ENCODE results near the gene BAIAP2. TPM values are rescaled to one million over a fixed set of nuclear protein-coding genes. Genes with fewer than 3 reads are reported as not detected.

Gene BAIAP2
- total and polyA plus RNA-seq, 3 experiments from 2014 or later, result 5.3 to 8.8 (median 6.6) TPM

- CTCF ChIA-PET, result interaction anchor here (1.1 kb wide), 1 partner anchor 15 kb away, joined by 4 read pairs; no protein-coding TSS in a partner anchor
- Mint-ChIP-seq H3K27me3 (peaks cover 27 to 28% of the 10 kb centered on the region in 2 donors), H3K27ac (peak overlapping the region in 1 of 8 donors; percentile 11), H3K4me1 (peaks cover 12 to 24% (median 19%) of the 10 kb centered on the region in 3 donors), H3K36me3 (peaks cover 0 to 10% (median 0%) of the 10 kb centered on the region in 3 donors), H3K4me3 (peak overlapping the region in 3 of 7 donors; percentile 6 to 54 (median 32)), H3K9me3 (peaks cover 0 to 4% (median 0%) of the 10 kb centered on the region in 5 donors)
- POLR2A ChIA-PET, result interaction anchor here (1.0 kb wide), 1 partner anchor 30 kb away, joined by 3 read pairs; no protein-coding TSS in a partner anchor
- Histone ChIP-seq H3K27ac (ENCODE audit: low read depth, low read length) (no peak overlapping the region), H3K9me3 (ENCODE audit: low read length) (no peaks in the 10 kb centered on the region), H3K36me3 (ENCODE audit: insufficient read depth, low read length) (peaks cover under 1% of the 10 kb centered on the region), H3K4me1 (ENCODE audit: insufficient read depth, low read length) (peaks cover 12% of the 10 kb centered on the region), H3K27me3 (ENCODE audit: insufficient read depth, low read length, poor library complexity, severe bottlenecking) (peaks cover 10% of the 10 kb centered on the region), H3K4me3 (ENCODE audit: low read length) (no peak overlapping the region)
- no peak for DNase-seq
Observed at GRCh38 chr17:81003711-81004475, 31.1 kb upstream of the BAIAP2 start.

- POLR2A ChIA-PET, result no interaction called here
- H3K9me3 Mint-ChIP-seq, result peaks cover 3 to 14% (median 8%) of the 10 kb centered on the region in 5 donors
- Histone ChIP-seq H3K9me3 (ENCODE audit: low read length) (peaks cover 4% of the 10 kb centered on the region), H3K27me3 (ENCODE audit: insufficient read depth, low read length, poor library complexity, severe bottlenecking) (peaks cover 10% of the 10 kb centered on the region), H3K36me3 (ENCODE audit: insufficient read depth, low read length) (no peaks in the 10 kb centered on the region), H3K4me3 (ENCODE audit: low read length) (no peak overlapping the region), H3K27ac (ENCODE audit: low read depth, low read length) (no peak overlapping the region), H3K4me1 (ENCODE audit: insufficient read depth, low read length) (peaks cover 12% of the 10 kb centered on the region)
- H3K36me3 Mint-ChIP-seq, result peaks cover 0 to 9% (median 1%) of the 10 kb centered on the region in 3 donors
- peaks cover 11 to 21% (median 19%) of the 10 kb centered on the region in 3 donors for H3K4me1 Mint-ChIP-seq
- peaks cover 28 to 33% of the 10 kb centered on the region in 2 donors for H3K27me3 Mint-ChIP-seq
- H3K4me3 Mint-ChIP-seq, result peak overlapping the region in 1 of 7 donors; percentile 23
- no peak for DNase-seq
- CTCF ChIA-PET, result interaction anchor here (1.0 to 1.5 kb wide), 2 partner anchors 17 to 95 kb away, joined by 3 read pairs; no protein-coding TSS in a partner anchor
- H3K27ac Mint-ChIP-seq, result no peak overlapping the region
Observed at GRCh38 chr17:81006891-81007290, 28.1 kb upstream of the BAIAP2 start.

GRCh38 chr17:81008140-81008539 lies 26.8 kb upstream of the BAIAP2 start:
- peaks cover 27 to 33% of the 10 kb centered on the region in 2 donors for H3K27me3 Mint-ChIP-seq
- H3K4me1 Mint-ChIP-seq, result peaks cover 7 to 13% (median 13%) of the 10 kb centered on the region in 3 donors
- Histone ChIP-seq H3K36me3 (ENCODE audit: insufficient read depth, low read length) (no peaks in the 10 kb centered on the region), H3K4me1 (ENCODE audit: insufficient read depth, low read length) (peaks cover 12% of the 10 kb centered on the region), H3K27me3 (ENCODE audit: insufficient read depth, low read length, poor library complexity, severe bottlenecking) (peaks cover 10% of the 10 kb centered on the region), H3K4me3 (ENCODE audit: low read length) (no peak overlapping the region), H3K9me3 (ENCODE audit: low read length) (peaks cover 4% of the 10 kb centered on the region), H3K27ac (ENCODE audit: low read depth, low read length) (no peak overlapping the region)
- peak overlapping the region in 1 of 8 donors; percentile 38 for H3K27ac Mint-ChIP-seq
- ChIA-PET CTCF (no interaction called here), POLR2A (interaction anchor here (0.5 kb wide), 1 partner anchor 12 kb away, joined by 5 read pairs; no protein-coding TSS in a partner anchor)
- H3K4me3 Mint-ChIP-seq, result no peak overlapping the region
- no peak for DNase-seq
- H3K9me3 Mint-ChIP-seq, result peaks cover 3 to 16% (median 8%) of the 10 kb centered on the region in 5 donors
- peaks cover 1 to 11% (median 1%) of the 10 kb centered on the region in 3 donors for H3K36me3 Mint-ChIP-seq

GRCh38 chr17:81009136-81009535 lies 25.8 kb upstream of the BAIAP2 start:
- H3K9me3 Mint-ChIP-seq, result peaks cover 3 to 16% (median 8%) of the 10 kb centered on the region in 5 donors
- H3K4me1 Mint-ChIP-seq, result peaks cover 5 to 7% (median 7%) of the 10 kb centered on the region in 3 donors
- no peaks in the 10 kb centered on the region for H3K36me3 ChIP-seq (ENCODE audit: insufficient read depth, low read length)
- H3K27ac Mint-ChIP-seq, result no peak overlapping the region
- H3K4me1 ChIP-seq (ENCODE audit: insufficient read depth, low read length), result peaks cover 8% of the 10 kb centered on the region
- no peak overlapping the region for H3K4me3 Mint-ChIP-seq
- H3K36me3 Mint-ChIP-seq, result peaks cover 1 to 15% (median 1%) of the 10 kb centered on the region in 3 donors
- POLR2A ChIA-PET, result no interaction called here
- no peak overlapping the region for H3K4me3 ChIP-seq (ENCODE audit: low read length)
- peaks cover 10% of the 10 kb centered on the region for H3K27me3 ChIP-seq (ENCODE audit: insufficient read depth, low read length, poor library complexity, severe bottlenecking)
- H3K27ac ChIP-seq (ENCODE audit: low read depth, low read length), result no peak overlapping the region
- peaks cover 4% of the 10 kb centered on the region for H3K9me3 ChIP-seq (ENCODE audit: low read length)
- H3K27me3 Mint-ChIP-seq, result peaks cover 21 to 29% of the 10 kb centered on the region in 2 donors
- CTCF ChIA-PET, result no interaction called here
- no peak for DNase-seq

- ChIA-PET CTCF (interaction anchor here (1.9 kb wide), 1 partner anchor 13 kb away, joined by 8 read pairs; no protein-coding TSS in a partner anchor), POLR2A (no interaction called here)
Observed at GRCh38 chr17:81010935-81011334, 24.0 kb upstream of the BAIAP2 start.

GRCh38 chr17:81011951-81012350 lies 23.0 kb upstream of the BAIAP2 start:
- no peaks in the 10 kb centered on the region for H3K27me3 ChIP-seq (ENCODE audit: insufficient read depth, low read length, poor library complexity, severe bottlenecking)
- ChIA-PET POLR2A (no interaction called here), CTCF (interaction anchor here (0.6 to 1.8 kb wide), 2 partner anchors 12 to 1950 kb away, joined by 3 to 4 read pairs; no protein-coding TSS in a partner anchor)
- Mint-ChIP-seq H3K4me3 (no peak overlapping the region), H3K36me3 (peaks cover 1 to 15% (median 4%) of the 10 kb centered on the region in 3 donors), H3K27me3 (peaks cover 3 to 12% of the 10 kb centered on the region in 2 donors), H3K4me1 (peaks cover 0 to 4% (median 3%) of the 10 kb centered on the region in 3 donors), H3K27ac (no peak overlapping the region), H3K9me3 (peaks cover 3 to 18% (median 12%) of the 10 kb centered on the region in 5 donors)
- no peak overlapping the region for H3K4me3 ChIP-seq (ENCODE audit: low read length)
- no peak overlapping the region for H3K27ac ChIP-seq (ENCODE audit: low read depth, low read length)
- H3K36me3 ChIP-seq (ENCODE audit: insufficient read depth, low read length), result no peaks in the 10 kb centered on the region
- peaks cover 4% of the 10 kb centered on the region for H3K9me3 ChIP-seq (ENCODE audit: low read length)
- no peak for DNase-seq
- peaks cover 1% of the 10 kb centered on the region for H3K4me1 ChIP-seq (ENCODE audit: insufficient read depth, low read length)

More at GRCh38 chr17:81010935-81011334, 24.0 kb upstream of the BAIAP2 start:
- Histone ChIP-seq H3K9me3 (ENCODE audit: low read length) (peaks cover 4% of the 10 kb centered on the region), H3K4me1 (ENCODE audit: insufficient read depth, low read length) (no peaks in the 10 kb centered on the region), H3K27me3 (ENCODE audit: insufficient read depth, low read length, poor library complexity, severe bottlenecking) (peaks cover 3% of the 10 kb centered on the region), H3K4me3 (ENCODE audit: low read length) (no peak overlapping the region), H3K36me3 (ENCODE audit: insufficient read depth, low read length) (no peaks in the 10 kb centered on the region), H3K27ac (ENCODE audit: low read depth, low read length) (no peak overlapping the region)
- peaks cover 13 to 18% of the 10 kb centered on the region in 2 donors for H3K27me3 Mint-ChIP-seq
- H3K9me3 Mint-ChIP-seq, result peaks cover 3 to 16% (median 7%) of the 10 kb centered on the region in 5 donors
- no peaks in the 10 kb centered on the region for H3K4me1 Mint-ChIP-seq
- H3K4me3 Mint-ChIP-seq, result peak overlapping the region in 1 of 7 donors; percentile 56
- H3K27ac Mint-ChIP-seq, result no peak overlapping the region
- H3K36me3 Mint-ChIP-seq, result peaks cover 1 to 15% (median 4%) of the 10 kb centered on the region in 3 donors
- DNase-seq, result no peak

GRCh38 chr17:81012574-81013447 lies 22.1 kb upstream of the BAIAP2 start:
- Histone ChIP-seq H3K4me3 (ENCODE audit: low read length) (no peak overlapping the region), H3K4me1 (ENCODE audit: insufficient read depth, low read length) (peaks cover 10% of the 10 kb centered on the region), H3K27ac (ENCODE audit: low read depth, low read length) (no peak overlapping the region), H3K27me3 (ENCODE audit: insufficient read depth, low read length, poor library complexity, severe bottlenecking) (no peaks in the 10 kb centered on the region), H3K36me3 (ENCODE audit: insufficient read depth, low read length) (no peaks in the 10 kb centered on the region), H3K9me3 (ENCODE audit: low read length) (peaks cover 4% of the 10 kb centered on the region)
- POLR2A ChIA-PET, result no interaction called here
- Mint-ChIP-seq H3K9me3 (peaks cover 3 to 18% (median 14%) of the 10 kb centered on the region in 5 donors), H3K36me3 (peaks cover 1 to 15% (median 4%) of the 10 kb centered on the region in 3 donors), H3K4me3 (no peak overlapping the region), H3K27me3 (peaks cover 0 to 9% of the 10 kb centered on the region in 2 donors), H3K4me1 (peaks cover 6 to 13% (median 7%) of the 10 kb centered on the region in 3 donors), H3K27ac (no peak overlapping the region)
- DNase-seq, result no peak
- CTCF ChIA-PET, result interaction anchor here (1.8 kb wide), 1 partner anchor 11 kb away, joined by 4 read pairs; no protein-coding TSS in a partner anchor
